Suprapubic skin (tissue), 4 donors: ENCODE data around the gene SH3RF1.

Experiments
- EP300 ChIP-seq: sonication (generic); formaldehyde crosslinking; IDR thresholded peaks from one replicate; pipeline ENCODE4 v1.6.1; 2017; ENCODE audit warnings: antibody characterized with exemption
- POLR2A ChIP-seq, 2 donors: fragments of 450-650 bp; IDR thresholded peaks; one replicate each; pipeline ENCODE4 v1.6.1; 2017; ENCODE audit warnings: antibody characterized with exemption in 2 of 2, mild to moderate bottlenecking in 2 of 2, moderate library complexity in 2 of 2
- POLR2AphosphoS5 ChIP-seq, 3 donors: sonication (generic); formaldehyde crosslinking; IDR thresholded peaks; one replicate each; pipeline ENCODE4 v1.6.1; 2017; ENCODE audit warnings: antibody characterized with exemption in 3 of 3
- TF ChIP-seq, protein P1 (sequence below), 2 donors: fragments of 200-600 bp in 1 of 2; fragments of 450-650 bp in 1 of 2; sonication (generic) in 1 of 2; IDR thresholded peaks; one replicate each; pipeline ENCODE4 v1.5.1; 2016 to 2019; ENCODE audit warnings: antibody characterized with exemption in 2 of 2, mild to moderate bottlenecking in 1 of 2, moderate library complexity in 1 of 2

DNA sequence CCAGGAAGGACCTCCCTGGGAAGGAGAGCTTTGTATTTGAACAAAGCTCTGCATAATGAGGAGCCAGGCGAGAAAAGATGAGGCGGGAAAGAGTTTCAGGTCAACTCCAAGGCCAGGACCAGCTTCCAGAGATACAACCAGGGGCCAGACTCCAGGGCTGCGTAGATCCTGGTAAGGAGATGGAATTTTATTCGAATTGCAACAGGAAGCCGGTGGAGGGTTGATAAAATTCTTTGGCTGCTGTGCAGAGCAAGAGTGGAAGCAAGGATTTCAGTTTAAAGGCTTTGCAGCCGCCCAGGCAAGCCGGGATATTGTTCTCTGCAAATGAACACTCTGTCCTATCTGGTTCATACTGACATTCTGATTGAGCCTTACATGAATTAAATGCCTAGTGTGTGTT, 220.5 kb downstream of the SH3RF1 start:
- TF ChIP-seq POLR2AphosphoS5 (IDR thresholded peaks at IDR 0.05) (no peak), EP300 (no peak), POLR2A (IDR thresholded peaks at IDR 0.05) (no peak)
- TF ChIP-seq, protein P1, sequence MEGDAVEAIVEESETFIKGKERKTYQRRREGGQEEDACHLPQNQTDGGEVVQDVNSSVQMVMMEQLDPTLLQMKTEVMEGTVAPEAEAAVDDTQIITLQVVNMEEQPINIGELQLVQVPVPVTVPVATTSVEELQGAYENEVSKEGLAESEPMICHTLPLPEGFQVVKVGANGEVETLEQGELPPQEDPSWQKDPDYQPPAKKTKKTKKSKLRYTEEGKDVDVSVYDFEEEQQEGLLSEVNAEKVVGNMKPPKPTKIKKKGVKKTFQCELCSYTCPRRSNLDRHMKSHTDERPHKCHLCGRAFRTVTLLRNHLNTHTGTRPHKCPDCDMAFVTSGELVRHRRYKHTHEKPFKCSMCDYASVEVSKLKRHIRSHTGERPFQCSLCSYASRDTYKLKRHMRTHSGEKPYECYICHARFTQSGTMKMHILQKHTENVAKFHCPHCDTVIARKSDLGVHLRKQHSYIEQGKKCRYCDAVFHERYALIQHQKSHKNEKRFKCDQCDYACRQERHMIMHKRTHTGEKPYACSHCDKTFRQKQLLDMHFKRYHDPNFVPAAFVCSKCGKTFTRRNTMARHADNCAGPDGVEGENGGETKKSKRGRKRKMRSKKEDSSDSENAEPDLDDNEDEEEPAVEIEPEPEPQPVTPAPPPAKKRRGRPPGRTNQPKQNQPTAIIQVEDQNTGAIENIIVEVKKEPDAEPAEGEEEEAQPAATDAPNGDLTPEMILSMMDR (IDR thresholded peaks at IDR 0.05), result no peak
